HG03159 (cell line): ENCODE measurements around the gene AKR1C8.
"Not testable (repeated sequence)": the region's sequence is repeated elsewhere in the genome, so short reads cannot be mapped to it uniquely, and the experiment has no call there.

ENCODE experiments used
- ATAC-seq: cut with Tn5 transposase; IDR thresholded peaks from one replicate; pipeline ENCODE4 v1.9.1; 2021; ENCODE audit warnings: mild to moderate bottlenecking, moderate library complexity; ENCODE audit not compliant: unreplicated experiment

The AKR1C8 gene

GRCh38 chr10:5168897-5169420, 16.0 kb downstream of the AKR1C8 start:
- no peak for ATAC-seq

GRCh38 chr10:5165738-5166137, 19.2 kb downstream of the AKR1C8 start:
- ATAC-seq, result no peak

DNA sequence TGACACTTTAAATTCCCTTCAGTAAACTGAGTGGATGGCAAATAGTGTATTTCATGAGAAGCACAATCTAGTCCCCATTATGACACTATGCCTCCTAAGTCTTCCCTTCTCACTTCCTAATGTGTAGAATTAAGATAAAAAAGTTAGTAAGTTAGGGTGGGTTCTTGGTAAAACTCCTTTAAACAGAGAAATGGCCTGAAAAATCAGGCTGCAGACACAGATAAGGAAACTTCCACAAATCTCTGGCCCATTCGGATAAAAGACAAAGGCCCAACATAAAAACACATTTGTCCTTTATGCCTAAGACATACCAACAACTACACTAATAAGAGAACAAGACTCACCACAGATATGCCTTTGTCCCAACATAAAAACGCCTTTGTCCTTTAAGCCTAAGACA, 21.5 kb downstream of the AKR1C8 start:
- no peak for ATAC-seq

- no peak for ATAC-seq
Observed at GRCh38 chr10:5159126-5159525, 25.8 kb downstream of the AKR1C8 start.

DNA sequence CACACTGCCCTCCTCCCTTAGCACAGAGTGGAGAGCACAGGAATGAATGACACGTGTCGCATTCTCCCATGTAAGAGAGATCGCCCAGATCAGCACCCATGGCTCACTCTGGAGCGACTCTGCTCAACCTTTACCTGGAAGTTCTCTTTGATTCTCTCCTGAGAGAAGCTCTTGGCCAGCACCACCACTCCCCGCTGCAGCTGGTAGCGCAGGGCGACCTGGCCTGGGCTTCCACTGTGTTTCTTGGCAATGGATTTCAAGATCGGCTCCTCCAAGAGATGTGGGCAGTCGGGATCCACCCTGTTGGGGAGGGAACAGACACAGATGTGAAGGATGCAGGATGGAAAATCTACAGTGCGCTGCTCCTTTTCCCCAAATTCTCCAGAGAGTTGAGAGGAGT, 27.4 kb downstream of the AKR1C8 start:
- ATAC-seq, result no peak

DNA sequence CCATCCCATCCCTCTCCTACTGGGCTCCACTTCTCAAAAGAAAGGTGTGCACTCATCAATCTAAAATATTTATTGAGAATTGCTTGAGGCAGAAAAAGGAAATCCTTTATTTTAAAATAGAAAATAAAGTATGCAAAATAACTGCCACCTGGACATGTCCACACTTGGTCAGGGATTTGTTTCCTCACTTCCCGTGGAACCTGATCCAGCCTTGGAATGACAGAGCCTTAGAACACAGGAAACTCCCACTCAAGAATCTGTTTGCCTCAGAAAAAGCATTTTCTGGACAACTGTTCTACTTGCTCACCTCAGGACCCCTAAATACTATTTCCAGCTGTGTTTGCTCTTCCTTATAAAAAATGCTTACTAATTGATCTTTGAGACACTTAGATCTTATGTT, 29.0 kb downstream of the AKR1C8 start:
- no peak for ATAC-seq

DNA sequence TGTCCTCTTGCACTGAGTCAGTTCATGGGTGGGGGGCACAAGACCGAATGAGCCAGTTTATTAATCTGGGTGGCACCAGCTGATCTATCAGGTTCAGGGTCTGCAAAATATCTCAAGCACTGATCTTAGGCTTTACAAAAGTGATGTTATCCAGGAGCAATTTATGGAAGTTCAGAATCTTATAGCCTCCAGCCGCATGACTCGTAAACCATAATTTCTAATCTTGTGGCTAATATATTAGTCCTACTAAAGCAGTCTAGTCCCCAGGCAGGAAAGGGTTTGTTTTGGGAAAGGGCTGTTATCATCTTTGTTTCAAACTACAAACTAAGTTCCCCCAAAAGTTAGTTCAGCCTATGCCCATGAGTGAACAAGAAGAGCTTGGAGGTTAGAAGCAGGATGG, 33.9 kb downstream of the AKR1C8 start:
- no peak for ATAC-seq

GRCh38 chr10:5148678-5149032, 36.3 kb downstream of the AKR1C8 start:
- no peak for ATAC-seq

- no peak for ATAC-seq
Observed at GRCh38 chr10:5147981-5148677, 36.8 kb downstream of the AKR1C8 start.

DNA sequence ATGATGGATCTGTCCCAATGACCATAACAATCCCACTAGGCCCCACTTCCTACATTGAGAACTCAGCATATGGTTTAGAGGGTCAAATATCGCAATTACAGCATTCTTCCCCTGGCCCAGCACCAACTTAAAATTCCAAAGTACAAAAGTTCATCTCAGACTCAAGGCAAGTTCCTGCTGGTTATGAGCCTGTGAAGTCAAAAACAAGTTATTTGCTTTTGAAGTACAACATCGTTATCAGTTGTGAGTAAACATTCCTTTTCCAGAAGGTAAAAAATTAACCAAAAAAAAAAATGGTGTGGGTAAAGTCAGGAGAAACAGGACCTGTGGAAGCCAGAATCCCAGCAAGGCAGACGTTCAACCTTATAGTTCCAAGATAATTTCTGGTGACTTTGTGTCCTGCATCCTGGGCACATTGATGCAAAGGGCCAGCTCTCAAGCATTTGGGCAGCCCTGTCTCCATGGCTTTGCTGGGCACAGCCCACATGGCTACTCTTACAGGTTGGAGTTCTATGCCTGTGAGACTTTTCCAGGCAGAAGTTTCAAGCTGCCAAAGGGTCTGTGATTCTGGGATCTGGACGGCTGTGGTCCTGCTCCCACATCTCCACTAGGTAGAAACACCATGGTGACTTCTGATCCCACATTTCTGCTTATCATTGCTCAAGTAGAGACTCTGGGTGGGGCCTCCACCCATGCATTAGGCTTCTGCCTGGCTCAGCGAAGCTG, 37.5 kb downstream of the AKR1C8 start:
- no peak for ATAC-seq

GRCh38 chr10:5146920-5147254, 38.1 kb downstream of the AKR1C8 start:
- ATAC-seq, result no peak

- no peak for ATAC-seq
Observed at GRCh38 chr10:5143137-5143536, 41.8 kb downstream of the AKR1C8 start.

DNA sequence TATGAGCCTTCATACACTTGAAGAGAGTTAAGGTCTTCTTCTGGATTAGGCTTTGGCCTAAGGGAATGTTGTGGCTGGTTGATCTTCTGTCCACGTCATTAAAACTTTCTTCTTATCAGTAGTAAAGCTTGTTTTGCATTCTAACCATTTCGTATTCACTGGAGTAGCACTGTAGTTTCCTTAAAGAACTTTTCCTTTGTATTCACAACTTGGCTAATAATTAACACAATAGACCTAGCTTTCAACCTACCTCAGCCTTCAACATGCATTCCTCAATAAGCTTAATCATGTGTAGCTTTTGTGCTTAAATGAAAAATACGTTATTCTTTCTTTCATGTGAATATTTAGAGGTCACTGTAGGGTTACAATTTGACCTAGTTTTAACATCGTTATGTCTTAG, 42.8 kb downstream of the AKR1C8 start:
- no peak for ATAC-seq

DNA sequence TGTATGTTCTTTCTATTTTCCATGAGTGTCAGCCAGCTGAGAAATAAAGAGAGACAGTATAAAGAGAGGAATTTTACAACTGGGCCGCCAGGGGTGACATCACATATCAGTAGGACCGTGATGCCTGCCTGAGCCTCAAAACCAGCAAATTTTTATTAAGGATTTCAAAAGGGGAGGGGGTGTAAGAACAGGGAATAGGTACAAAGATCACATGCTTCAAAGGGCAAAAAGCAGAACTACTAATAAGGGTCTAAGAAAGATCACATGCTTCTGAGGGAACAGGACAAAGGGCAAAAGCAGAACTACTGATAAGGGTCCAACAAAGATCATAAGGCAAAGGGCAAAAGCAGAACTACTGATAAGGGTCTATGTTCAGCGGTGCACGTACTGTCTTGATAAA, 47.3 kb downstream of the AKR1C8 start:
- not testable (repeated sequence) for ATAC-seq

GRCh38 chr10:5136468-5137087, 48.4 kb downstream of the AKR1C8 start:
- ATAC-seq, result no peak

GRCh38 chr10:5135581-5135980, 49.4 kb downstream of the AKR1C8 start:
- ATAC-seq, result no peak

DNA sequence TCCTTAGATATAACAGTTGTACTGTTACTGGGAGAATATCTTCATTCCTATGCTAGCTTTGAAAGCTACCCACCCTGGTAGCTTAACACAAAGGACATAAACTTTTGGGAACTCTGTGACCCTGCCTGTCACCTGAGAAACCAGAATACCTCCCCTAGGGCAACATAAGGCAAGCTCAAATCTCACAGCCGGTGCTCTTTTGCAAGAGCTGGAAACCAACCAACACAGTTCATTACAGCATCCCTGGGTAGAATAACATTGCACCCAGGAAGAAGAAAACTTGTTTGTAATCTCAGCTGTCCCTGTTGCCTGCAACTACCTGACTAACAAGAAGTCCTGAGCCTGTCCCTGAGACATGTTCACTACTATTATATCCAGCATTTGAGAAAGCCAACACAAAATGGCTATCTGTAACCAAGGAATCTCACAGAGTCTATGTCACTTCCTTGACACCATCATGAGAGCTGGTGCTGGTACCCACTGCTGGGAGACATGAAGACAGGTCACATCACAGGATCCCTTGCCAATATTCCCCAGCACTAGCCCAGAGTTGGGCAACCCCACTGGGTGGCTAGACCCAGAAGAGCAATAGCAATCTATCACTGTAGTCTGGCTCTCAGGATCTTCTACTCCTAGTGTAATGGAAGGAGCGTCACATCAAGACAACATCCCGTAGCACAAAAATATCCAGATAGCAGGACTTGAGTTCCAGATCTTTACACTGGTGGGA, 59.5 kb downstream of the AKR1C8 start:
- ATAC-seq, result no peak

DNA sequence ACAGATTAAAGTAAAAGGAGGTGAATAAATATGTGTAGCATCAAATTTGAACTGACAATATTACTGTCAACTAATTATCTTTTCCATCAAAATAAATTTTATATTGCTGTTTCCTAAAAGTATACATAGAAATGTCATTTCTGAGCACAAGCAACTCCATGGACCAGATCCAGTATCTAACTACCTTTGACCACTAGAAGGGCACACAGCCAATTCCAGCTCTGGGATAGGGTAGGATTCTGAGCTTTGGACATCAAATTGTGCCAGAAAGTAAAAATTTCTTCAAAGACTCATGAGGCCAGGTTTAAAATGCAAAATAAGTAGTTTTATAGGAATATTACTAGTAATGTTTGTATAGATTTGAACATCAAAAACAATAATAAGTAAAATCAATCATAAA, 61.1 kb downstream of the AKR1C8 start:
- no peak for ATAC-seq

DNA sequence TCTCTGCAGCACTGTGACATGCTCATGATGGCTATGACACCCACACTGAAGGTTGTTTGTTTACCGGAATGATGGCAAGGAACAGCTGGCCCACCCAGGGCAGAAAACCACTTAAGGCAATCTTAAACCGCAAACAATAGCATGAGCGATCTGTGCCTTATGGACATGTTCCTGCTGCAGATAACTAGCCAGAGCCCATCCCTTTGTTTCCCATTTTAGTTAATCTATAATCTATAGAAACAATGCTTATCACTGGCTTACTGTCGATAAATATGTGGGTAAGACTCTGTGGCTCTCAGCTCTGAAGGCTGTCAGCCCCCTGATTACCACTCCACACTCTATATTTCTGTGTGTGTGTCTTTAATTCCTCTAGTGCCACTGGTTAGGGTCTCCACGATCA, 65.0 kb downstream of the AKR1C8 start:
- ATAC-seq, result not testable (repeated sequence)

GRCh38 chr10:5117026-5117425, 67.9 kb downstream of the AKR1C8 start:
- ATAC-seq, result no peak

DNA sequence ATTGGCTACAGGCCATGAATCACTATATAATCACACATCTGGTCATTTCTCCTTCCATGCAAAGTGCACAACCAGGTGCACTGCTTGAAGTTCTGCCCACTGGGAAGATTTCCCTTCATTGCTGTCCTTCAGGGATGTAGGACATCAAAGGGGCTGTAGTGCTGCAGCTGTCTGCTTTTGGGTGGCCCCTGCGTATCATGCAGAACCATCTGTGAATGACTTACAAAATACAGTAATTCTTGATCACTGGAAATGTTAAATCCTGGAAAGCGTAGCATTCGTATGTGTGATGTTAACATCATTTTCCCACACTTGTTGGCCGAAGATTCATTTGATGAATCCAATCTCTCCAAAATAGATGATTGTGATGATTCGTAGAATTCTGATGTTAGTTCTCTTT, 68.3 kb downstream of the AKR1C8 start:
- ATAC-seq, result no peak
